ENCODE results near the gene C10orf95. TPM values are rescaled to one million over a fixed set of nuclear protein-coding genes. Genes with fewer than 3 reads are reported as not detected.

Gene C10orf95
- polyA plus RNA-seq, 1 of the 3 experiments (the other 2 are of a cell fraction) = 0.07 TPM

DNA sequence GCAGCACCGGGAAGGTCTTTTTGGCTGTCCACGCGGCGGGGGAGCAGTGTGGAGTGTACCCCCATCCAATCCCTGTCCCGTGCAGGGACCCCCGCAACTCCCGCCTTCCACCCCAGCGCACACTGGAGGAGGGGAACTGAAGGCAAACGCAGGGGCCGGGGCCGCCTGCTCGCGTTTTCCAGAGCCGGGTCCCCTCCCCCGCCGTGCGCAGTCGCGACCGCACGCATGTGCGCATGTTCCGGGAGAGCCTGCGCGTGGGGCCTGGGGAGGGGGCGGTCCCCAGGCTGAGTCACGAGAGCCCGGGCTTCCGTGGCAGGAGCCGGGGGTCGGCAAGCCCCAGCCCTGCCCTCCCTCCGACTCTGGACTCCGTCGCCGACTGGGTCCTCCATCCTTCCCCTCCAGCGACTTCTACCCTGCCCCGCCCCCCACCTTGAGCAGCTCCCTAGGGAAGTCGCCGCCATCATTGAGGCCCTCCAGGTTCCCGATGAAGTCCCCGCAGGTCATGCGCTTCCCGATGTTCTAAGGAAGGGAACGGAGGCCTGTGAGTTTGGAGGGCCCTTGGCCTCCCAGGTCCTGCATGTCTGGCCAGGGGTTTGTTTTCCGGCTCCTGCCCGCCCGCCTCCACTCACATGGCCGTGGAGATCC is 40.8 kb downstream of the C10orf95 start:
- no peaks in the 10 kb centered on the region for H3K9me3 ChIP-seq
- no peaks in the 10 kb centered on the region for H3K27me3 ChIP-seq (ENCODE audit: insufficient read depth)
- peaks cover 0 to 31% of the 10 kb centered on the region in 2 experiments; a peak in 2 of 4 replicates for H3K4me1 ChIP-seq (ENCODE audit: control insufficient read depth in 1 of 2, insufficient read depth in 2 of 2, low read depth in 1 of 2, low read length in 1 of 2)
- POLR2A ChIA-PET = no interaction called here
- H3K9me2 ChIP-seq = no peaks in the 10 kb centered on the region
- peak; percentile 27 for DNase-seq
- no peaks in the 10 kb centered on the region for H3K36me3 ChIP-seq (replicated peaks in 1 of 2; ENCODE audit: control insufficient read depth in 1 of 2, insufficient read depth in 2 of 2, low read length in 1 of 2)
- CTCF ChIA-PET = interaction anchor here (1.1 to 18.3 kb wide), 5 partner anchors 8 to 181 kb away, joined by 3 to 359 read pairs (median 7); partner anchors contain the start of genes FBXL15, NFKB2 and PSD
- H2AFZ ChIP-seq (ENCODE audit: low read depth) = no peak overlapping the region
- 72% methylated on average over 25 of the region's 48 CpGs for WGBS (ENCODE audit: low lambda C conversion rate)
- no peaks in the 10 kb centered on the region for H3K79me2 ChIP-seq (ENCODE audit: insufficient read depth)
- H4K20me1 ChIP-seq (ENCODE audit: insufficient read depth) = no peaks in the 10 kb centered on the region
- no peak overlapping the region for H3K27ac ChIP-seq (ENCODE audit: low read depth in 2 of 2, low read length in 1 of 2)
- no peak for TF ChIP-seq NRF1 (IDR thresholded peaks at IDR 0.05; ENCODE audit: low read depth, low read length)
- no peak overlapping the region for H3K9ac ChIP-seq
- no peak overlapping the region for H3K4me2 ChIP-seq
- no peaks in the 10 kb centered on the region for H3F3A ChIP-seq (replicated peaks; ENCODE audit: insufficient read depth)
- no peak overlapping the region for H3K4me3 ChIP-seq (ENCODE audit: low read depth in 2 of 2, low read length in 1 of 2)

DNA sequence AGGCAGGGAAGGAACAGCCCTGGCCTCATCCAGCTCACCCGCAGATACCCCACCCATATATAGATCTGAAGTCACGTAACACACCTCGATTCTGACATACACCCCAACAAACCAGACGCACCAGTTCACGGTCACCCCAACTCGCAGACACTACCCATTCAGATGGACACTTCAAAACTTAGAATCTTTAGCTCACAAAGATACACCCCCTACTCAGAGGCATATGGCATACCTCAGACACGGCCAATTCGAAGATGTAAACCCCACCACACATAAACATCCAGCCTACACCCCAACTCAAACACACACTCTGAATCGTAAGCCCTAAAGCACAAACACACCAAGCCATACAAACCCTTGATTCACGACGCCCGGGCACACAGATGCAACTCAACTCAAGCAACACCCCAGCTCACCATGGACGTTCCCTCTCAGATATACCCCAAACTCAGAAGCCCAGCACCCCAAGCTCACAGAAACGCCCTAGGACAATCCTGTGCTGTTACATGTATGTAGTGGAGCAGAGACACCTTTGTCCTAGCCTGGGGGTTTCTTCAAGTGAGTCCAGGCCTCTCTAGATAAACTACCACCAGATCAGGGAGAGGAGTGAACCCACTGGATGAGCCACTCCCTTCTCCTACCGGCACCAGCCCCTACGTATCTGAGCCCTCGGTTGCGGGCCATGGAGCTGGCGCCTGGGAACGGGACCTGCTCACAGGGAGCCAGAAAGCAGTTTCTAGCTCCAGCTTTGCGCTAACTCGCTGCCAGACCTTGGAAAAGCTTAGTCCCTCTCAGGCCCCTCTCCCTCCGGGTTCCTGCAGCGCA is 41.5 kb downstream of the C10orf95 start:
- Histone ChIP-seq H3K9me3 (no peaks in the 10 kb centered on the region), H3K9me2 (no peaks in the 10 kb centered on the region), H2AFZ (ENCODE audit: low read depth) (no peak overlapping the region), H3K4me1 (ENCODE audit: control insufficient read depth in 1 of 2, insufficient read depth in 2 of 2, low read depth in 1 of 2, low read length in 1 of 2) (peaks cover 0 to 31% of the 10 kb centered on the region in 2 experiments; a peak in 2 of 4 replicates), H3K79me2 (ENCODE audit: insufficient read depth) (no peaks in the 10 kb centered on the region), H3K27me3 (ENCODE audit: insufficient read depth) (no peaks in the 10 kb centered on the region), H3K4me2 (peak overlapping the region; percentile 67; the same call in 1 of the 2 replicates), H3K27ac (ENCODE audit: low read depth in 2 of 2, low read length in 1 of 2) (peak overlapping the region in 1 of 2 experiments; percentile 56; a peak in 2 of 4 replicates), H3K9ac (no peak overlapping the region), H4K20me1 (ENCODE audit: insufficient read depth) (no peaks in the 10 kb centered on the region), H3K4me3 (ENCODE audit: low read depth in 2 of 2, low read length in 1 of 2) (peak overlapping the region; percentile 32 to 51; a peak in 3 of 4 replicates), H3K36me3 (replicated peaks in 1 of 2; ENCODE audit: control insufficient read depth in 1 of 2, insufficient read depth in 2 of 2, low read length in 1 of 2) (no peaks in the 10 kb centered on the region), H3F3A (replicated peaks; ENCODE audit: insufficient read depth) (no peaks in the 10 kb centered on the region)
- ChIA-PET CTCF (interaction anchor here (0.6 to 18.3 kb wide), 5 partner anchors 8 to 180 kb away, joined by 3 to 359 read pairs (median 6); partner anchors contain the start of genes FBXL15, NFKB2 and PSD), POLR2A (interaction anchor here (0.8 to 1.0 kb wide), 2 partner anchors 9 to 23 kb away, joined by 3 read pairs; partner anchors contain the start of gene CUEDC2)
- DNase-seq = peak; percentile 28
- no peak for TF ChIP-seq MEF2A (IDR thresholded peaks at IDR 0.05; ENCODE audit: borderline replicate concordance, low read depth)
- TF ChIP-seq NRF1 (IDR thresholded peaks at IDR 0.05; ENCODE audit: low read depth, low read length) = no peak
- no peak for TF ChIP-seq TAF1 (IDR thresholded peaks at IDR 0.05; ENCODE audit: borderline replicate concordance, low read depth, low read length)
- no peak for TF ChIP-seq JUND (IDR thresholded peaks at IDR 0.05)
- TF ChIP-seq POLR2AphosphoS5 (IDR thresholded peaks at IDR 0.05; ENCODE audit: low read depth, low read length) = no peak
- no peak for TF ChIP-seq MXI1 (IDR thresholded peaks at IDR 0.05; ENCODE audit: low read depth, low read length)
- no peak for TF ChIP-seq FOXM1 (IDR thresholded peaks at IDR 0.05; ENCODE audit: low read depth)
- TF ChIP-seq FOSL2 (IDR thresholded peaks at IDR 0.05; ENCODE audit: borderline replicate concordance, low read depth) = no peak
- TF ChIP-seq TEAD4 (IDR thresholded peaks at IDR 0.05; ENCODE audit: borderline replicate concordance, insufficient read depth) = no peak
- TF ChIP-seq CHD2 (IDR thresholded peaks at IDR 0.05; ENCODE audit: low read length, partially characterized antibody) = no peak
- WGBS (ENCODE audit: low lambda C conversion rate) = 77% methylated on average over 23 of the region's 24 CpGs

Data from SK-N-SH (cell line).